AG04450 (cell line): Measurements from ENCODE around the gene TRDMT1. TPM values are rescaled to one million over a fixed set of nuclear protein-coding genes. Genes with fewer than 3 reads are reported as not detected.

ENCODE experiments used
- CTCF ChIA-PET: fragments of 300-600, 350-600 bp; formaldehyde crosslinking; extraction: SDS; loops from one replicate; lab custom pipeline; 2022; ENCODE audit warnings: antibody characterized with exemption, inconsistent platforms; lab: Charles Lee
- POLR2A ChIA-PET: fragments of 350-600 bp; formaldehyde crosslinking; extraction: SDS; loops from one replicate; lab custom pipeline; 2021; ENCODE audit warnings: antibody characterized with exemption, inconsistent platforms; lab: Yijun Ruan, JAX
- DNase-seq: peaks from one replicate; pipeline ENCODE4 v3.0.0-alpha.2; 2011; ENCODE audit warnings: low read depth, low spot score
- H3K27ac ChIP-seq: one replicate; pipeline ENCODE4 v1.5.1; 2012; ENCODE audit warnings: low read depth, low read length, control low read depth
- H3K27me3 ChIP-seq: one replicate; pipeline ENCODE4 v1.6.0; 2012; ENCODE audit warnings: low read length; ENCODE audit not compliant: control insufficient read depth, insufficient read depth
- H3K4me3 ChIP-seq: 2 replicates; pipeline ENCODE4 v1.5.1; 2011; ENCODE audit warnings: mild to moderate bottlenecking, low read depth, low read length, control low read depth
- H3K9me3 ChIP-seq: 2 replicates; pipeline ENCODE4 v1.5.1; 2012; ENCODE audit warnings: low read length; ENCODE audit not compliant: control insufficient read depth, insufficient read depth
- CTCF ChIP-seq: IDR thresholded peaks from 2 replicates; pipeline ENCODE4 v1.5.1; 2011; ENCODE audit warnings: low read depth, low read length, control low read depth, inconsistent platforms
- polyA plus RNA-seq: library from polyadenylated mRNA; depleted of rRNA; stranded (reverse); fragments of >200 nt; gene quantifications from 2 replicates; pipeline ENCODE4 v1.2.3, GENCODE V29; 2011

Gene TRDMT1
- polyA plus RNA-seq, 1 experiment = 7.1 TPM

DNA sequence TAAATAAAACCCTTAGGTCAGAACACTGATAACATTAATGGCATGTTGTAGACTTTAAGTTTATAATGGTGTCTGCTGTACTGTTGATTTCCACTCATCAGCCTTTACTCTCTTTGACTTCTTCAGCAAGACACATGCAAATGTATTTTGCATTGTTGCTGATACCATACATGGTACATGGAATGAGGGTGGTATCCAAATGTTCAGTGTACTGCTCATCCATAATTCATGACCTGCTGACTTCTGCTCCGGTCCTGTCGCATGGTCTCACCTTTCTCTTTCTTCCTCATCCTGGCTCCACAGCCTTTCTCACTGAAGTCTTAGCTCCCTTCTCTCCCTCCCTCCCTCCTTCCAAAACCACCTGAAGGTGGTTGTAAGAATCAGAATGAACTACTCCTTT lies 67.2 kb downstream of the TRDMT1 start:
- no peak for TF ChIP-seq CTCF
- no peaks in the 10 kb centered on the region for H3K27me3 ChIP-seq
- CTCF ChIA-PET = no interaction called here

DNA sequence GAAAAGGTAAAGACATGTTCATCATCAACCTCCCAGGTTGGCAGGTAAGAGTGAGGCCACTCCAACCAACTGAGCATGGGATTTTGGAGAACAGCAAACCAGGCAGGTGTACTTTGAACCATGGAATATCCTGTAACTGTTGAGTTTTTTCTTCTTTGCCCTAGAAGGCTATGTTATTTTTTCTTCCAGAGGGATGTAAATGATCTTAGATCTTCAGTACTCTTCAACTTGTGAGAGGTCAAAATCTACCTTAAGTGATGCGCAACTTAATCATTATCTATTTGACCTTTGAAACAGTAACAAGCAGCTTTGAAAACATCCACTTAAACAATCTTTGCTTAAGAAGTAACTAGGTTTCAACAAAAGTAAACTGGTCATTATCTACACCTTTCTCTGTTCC lies 71.7 kb downstream of the TRDMT1 start, which contains the start of gene CUBN:
CUBN (minus strand) TSS at position 71 of the 400 bp plus-strand sequence; CDS start at position 25, 46 bp downstream.
- no peak within 1 kb of the TSS for H3K4me3 ChIP-seq
- POLR2A ChIA-PET = interaction anchor here (0.7 kb wide), 1 partner anchor 67 kb away, joined by 3 read pairs; no protein-coding TSS in a partner anchor
- DNase-seq = no peak
- CTCF ChIA-PET = no interaction called here
- H3K27me3 ChIP-seq = no peaks in the 10 kb centered on the region
- no peaks in the 10 kb centered on the region for H3K9me3 ChIP-seq
- no peak for TF ChIP-seq CTCF
- H3K27ac ChIP-seq = no peak within 1 kb of the TSS

More for the DNA sequence above, 67.2 kb downstream of the TRDMT1 start:
- Histone ChIP-seq H3K4me3 (no peak overlapping the region), H3K9me3 (no peaks in the 10 kb centered on the region), H3K27ac (no peak overlapping the region)
- POLR2A ChIA-PET = no interaction called here
- no peak for DNase-seq

GRCh38 chr10:17128261-17128660 lies 73.2 kb downstream of the TRDMT1 start:
- CTCF ChIA-PET = interaction anchor here (0.6 kb wide), 1 partner anchor 392 kb away, joined by 8 read pairs; no protein-coding TSS in a partner anchor
- no peak overlapping the region for H3K27ac ChIP-seq
- no peak for DNase-seq

GRCh38 chr10:17126327-17126726 lies 75.1 kb downstream of the TRDMT1 start:
- no peak for DNase-seq
- ChIA-PET POLR2A (no interaction called here), CTCF (no interaction called here)
- no peaks in the 10 kb centered on the region for H3K9me3 ChIP-seq
- TF ChIP-seq CTCF = no peak
- H3K27ac ChIP-seq = no peak overlapping the region
- H3K27me3 ChIP-seq = no peaks in the 10 kb centered on the region
- H3K4me3 ChIP-seq = no peak overlapping the region

More at GRCh38 chr10:17128261-17128660, 73.2 kb downstream of the TRDMT1 start:
- no peaks in the 10 kb centered on the region for H3K27me3 ChIP-seq
- H3K4me3 ChIP-seq = no peak overlapping the region
- no peaks in the 10 kb centered on the region for H3K9me3 ChIP-seq
- POLR2A ChIA-PET = no interaction called here
- no peak for TF ChIP-seq CTCF

GRCh38 chr10:17125206-17125893 lies 76.1 kb downstream of the TRDMT1 start:
- TF ChIP-seq CTCF = no peak
- ChIA-PET POLR2A (no interaction called here), CTCF (no interaction called here)
- no peak for DNase-seq
- Histone ChIP-seq H3K9me3 (no peaks in the 10 kb centered on the region), H3K4me3 (no peak overlapping the region), H3K27ac (no peak overlapping the region), H3K27me3 (no peaks in the 10 kb centered on the region)
